H9 (cell line): ENCODE results near the gene FLCN. TPM values are rescaled to one million over a fixed set of nuclear protein-coding genes. Genes with fewer than 3 reads are reported as not detected.

Source experiments
- DNase-seq: peaks from one replicate; pipeline ENCODE4 v3.0.0-alpha.2; 2017
- H2AFZ ChIP-seq: one replicate; pipeline ENCODE4 v1.6.1; 2013; ENCODE audit warnings: mild to moderate bottlenecking, low read length, control low read depth, moderate library complexity
- H2AK5ac ChIP-seq: 2 replicates; pipeline ENCODE4 v1.6.1; 2013; ENCODE audit warnings: low read length, control low read depth, mixed read lengths; ENCODE audit not compliant: insufficient read length
- H2BK120ac ChIP-seq: one replicate; pipeline ENCODE4 v1.6.1; 2013; ENCODE audit warnings: low read depth, mild to moderate bottlenecking, low read length, control low read depth, inconsistent platforms; ENCODE audit not compliant: poor library complexity, severe bottlenecking
- H2BK12ac ChIP-seq: 2 replicates; pipeline ENCODE4 v1.6.1; 2013; ENCODE audit warnings: low read length, control low read depth, mixed read lengths, low read depth; ENCODE audit not compliant: insufficient read length
- H2BK15ac ChIP-seq: 2 replicates; pipeline ENCODE4 v1.6.1; 2013; ENCODE audit warnings: low read depth, low read length, control low read depth
- H2BK20ac ChIP-seq: one replicate; pipeline ENCODE4 v1.6.1; 2013; ENCODE audit warnings: low read depth, mild to moderate bottlenecking, low read length, control low read depth, inconsistent platforms; ENCODE audit not compliant: poor library complexity, severe bottlenecking
- H2BK5ac ChIP-seq: 2 replicates; pipeline ENCODE4 v1.6.1; 2013; ENCODE audit warnings: low read length, control low read depth, mixed read lengths; ENCODE audit not compliant: insufficient read length
- H3K14ac ChIP-seq: 2 replicates; pipeline ENCODE4 v1.6.1; 2013; ENCODE audit warnings: low read length, control low read depth; ENCODE audit not compliant: insufficient read depth
- H3K18ac ChIP-seq: 2 replicates; pipeline ENCODE4 v1.6.1; 2013; ENCODE audit warnings: low read depth, mild to moderate bottlenecking, mixed read lengths, low read length, control low read depth; ENCODE audit not compliant: insufficient read length
- H3K23ac ChIP-seq: 2 replicates; pipeline ENCODE4 v1.6.1; 2013; ENCODE audit warnings: low read length, control low read depth, mixed read lengths, low read depth; ENCODE audit not compliant: insufficient read length
- H3K23me2 ChIP-seq: 2 replicates; pipeline ENCODE4 v1.6.1; 2013; ENCODE audit warnings: low read depth, mild to moderate bottlenecking, mixed read lengths, low read length, control low read depth; ENCODE audit not compliant: insufficient read length, poor library complexity, severe bottlenecking
- H3K27ac ChIP-seq: 2 replicates; pipeline ENCODE4 v1.5.1; 2013; ENCODE audit warnings: low read length, control low read depth, mixed read lengths, low read depth; ENCODE audit not compliant: insufficient read length
- H3K27me3 ChIP-seq: 2 replicates; pipeline ENCODE4 v1.6.1; 2013; ENCODE audit warnings: low read length, control low read depth, inconsistent platforms; ENCODE audit not compliant: insufficient read depth
- H3K4ac ChIP-seq: 2 replicates; pipeline ENCODE4 v1.6.1; 2013; ENCODE audit warnings: low read depth, mild to moderate bottlenecking, control low read depth, inconsistent platforms, low read length, moderate library complexity
- H3K4me1 ChIP-seq: 2 replicates; pipeline ENCODE4 v1.6.1; 2013; ENCODE audit warnings: low read length, control low read depth, inconsistent platforms; ENCODE audit not compliant: insufficient read depth
- H3K4me2 ChIP-seq: 2 replicates; pipeline ENCODE4 v1.6.1; 2013; ENCODE audit warnings: low read length, control low read depth, mixed read lengths; ENCODE audit not compliant: insufficient read length, insufficient read depth
- H3K56ac ChIP-seq: 2 replicates; pipeline ENCODE4 v1.6.1; 2013; ENCODE audit warnings: low read depth, mild to moderate bottlenecking, mixed read lengths, low read length, control low read depth; ENCODE audit not compliant: insufficient read length
- H3K79me1 ChIP-seq: 2 replicates; pipeline ENCODE4 v1.6.1; 2013; ENCODE audit warnings: low read depth, mild to moderate bottlenecking, moderate library complexity, low read length, control low read depth, inconsistent platforms; ENCODE audit not compliant: insufficient read depth, poor library complexity, severe bottlenecking
- H3K79me2 ChIP-seq: 2 replicates; pipeline ENCODE4 v1.6.1; 2013; ENCODE audit warnings: low read length, control low read depth, inconsistent platforms; ENCODE audit not compliant: insufficient read depth
- H3K9ac ChIP-seq: 2 replicates; pipeline ENCODE4 v1.6.1; 2013; ENCODE audit warnings: low read length, control low read depth, mixed read lengths; ENCODE audit not compliant: insufficient read length; ENCODE audit errors: extremely low read depth
- H3K9me3 ChIP-seq: one replicate; pipeline ENCODE4 v1.6.1; 2013; ENCODE audit warnings: low read depth, low read length, inconsistent platforms; ENCODE audit not compliant: control insufficient read depth
- H3T11ph ChIP-seq: one replicate; pipeline ENCODE4 v1.6.1; 2013; ENCODE audit warnings: mild to moderate bottlenecking, low read length, control low read depth, inconsistent platforms
- H4K20me1 ChIP-seq: one replicate; pipeline ENCODE4 v1.6.1; 2013; ENCODE audit not compliant: control insufficient read depth, insufficient read length, insufficient read depth
- H4K5ac ChIP-seq: 2 replicates; pipeline ENCODE4 v1.6.1; 2013; ENCODE audit warnings: low read depth, mild to moderate bottlenecking, mixed read lengths, low read length, control low read depth; ENCODE audit not compliant: insufficient read length
- H4K8ac ChIP-seq: replicated peaks from 2 replicates; pipeline ENCODE4 v1.6.1; 2013; ENCODE audit warnings: low read length, control low read depth, mixed read lengths, low read depth; ENCODE audit not compliant: insufficient read length
- H4K91ac ChIP-seq: 2 replicates; pipeline ENCODE4 v1.6.1; 2013; ENCODE audit warnings: low read depth, mild to moderate bottlenecking, moderate library complexity, mixed read lengths, low read length, control low read depth; ENCODE audit not compliant: insufficient read length
- H3K27ac Mint-ChIP-seq, 3 experiments: 2 replicates in 2 of 3; 3 replicates in 1 of 3; pipeline ENCODE4 v1.8.0; 2020 to 2021; ENCODE audit warnings: mixed read lengths in 3 of 3, mild to moderate bottlenecking in 1 of 3, moderate library complexity in 1 of 3
- H3K27me3 Mint-ChIP-seq: 2 replicates; pipeline ENCODE4 v1.8.0; 2021; ENCODE audit warnings: low read depth, mild to moderate bottlenecking, moderate library complexity, mixed read lengths
- H3K36me3 Mint-ChIP-seq, 3 experiments: 2 replicates in 2 of 3; 3 replicates in 1 of 3; pipeline ENCODE4 v1.8.0; 2020 to 2021; ENCODE audit warnings: low read depth in 3 of 3, mixed read lengths in 3 of 3; ENCODE audit not compliant: insufficient read depth in 1 of 3
- H3K4me1 Mint-ChIP-seq, 2 experiments: 2 replicates each; pipeline ENCODE4 v1.8.0; 2020; ENCODE audit warnings: mixed read lengths in 2 of 2
- H3K4me3 Mint-ChIP-seq, 2 experiments: 2 replicates in 1 of 2; 3 replicates in 1 of 2; pipeline ENCODE4 v1.8.0; 2020 to 2021; ENCODE audit warnings: mild to moderate bottlenecking in 2 of 2, mixed read lengths in 2 of 2, moderate library complexity in 1 of 2
- H3K9me3 Mint-ChIP-seq, 2 experiments: 2 replicates in 1 of 2; 3 replicates in 1 of 2; pipeline ENCODE4 v1.8.0; 2020; ENCODE audit warnings: mild to moderate bottlenecking in 2 of 2, mixed read lengths in 2 of 2, moderate library complexity in 1 of 2
- WGBS: extraction: QIAGEN DNeasy Blood & Tissue Kit; methylation state at CpG from one replicate; pipeline ENCODE4 v1.1.7; 2013; ENCODE audit warnings: missing lambda C conversion rate, low lambda C conversion rate, mixed read lengths; ENCODE audit not compliant: insufficient read length; ENCODE audit errors: extremely low coverage; 5-methylcytosine and 5-hydroxymethylcytosine counted together
- total RNA-seq: library from RNA; stranded (reverse); gene quantifications from 2 replicates; pipeline ENCODE4 v1.2.1, GENCODE V29; 2021
- TF ChIP-seq, protein P1 (sequence below): fragments of 200-600 bp; sonication (generic); conservative IDR thresholded peaks from 3 replicates; pipeline ENCODE4 v1.8.0; 2021; ENCODE audit warnings: antibody characterized with exemption, mild to moderate bottlenecking

FLCN gene
- total RNA-seq, 1 experiment from 2014 or later, result 33.3 TPM

DNA sequence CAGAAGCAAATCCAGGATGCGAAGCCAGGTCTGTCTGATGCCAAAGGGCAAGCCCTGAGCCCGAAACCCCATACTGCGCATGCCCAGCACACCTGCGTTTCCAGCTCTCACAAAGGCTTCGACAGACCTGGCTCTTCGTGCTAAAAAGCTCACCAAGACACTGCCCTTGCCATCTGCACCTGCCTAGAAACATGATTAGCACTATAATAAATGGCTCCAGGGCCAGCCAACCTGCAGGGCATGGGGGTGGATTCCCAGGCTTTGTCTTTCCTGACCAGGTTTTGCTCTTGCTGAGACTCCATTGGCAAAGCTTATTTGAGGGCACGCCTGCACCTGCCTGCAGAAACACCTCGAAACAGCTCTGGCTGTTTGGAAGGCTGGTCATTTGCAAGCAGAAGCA is 16.4 kb downstream of the FLCN start:
- no peaks in the 10 kb centered on the region for H3K9me3 Mint-ChIP-seq
- H3K36me3 Mint-ChIP-seq, result peaks cover 41 to 91% (median 78%) of the 10 kb centered on the region in 3 experiments
- H4K20me1 ChIP-seq, result no peaks in the 10 kb centered on the region
- H3K4me1 ChIP-seq, result no peaks in the 10 kb centered on the region
- H3K79me2 ChIP-seq, result no peaks in the 10 kb centered on the region
- H3K27ac Mint-ChIP-seq, result peak overlapping the region in 1 of 3 experiments; percentile 81; a peak in 3 of 7 replicates
- H3K23me2 ChIP-seq, result no peaks in the 10 kb centered on the region
- H2BK15ac ChIP-seq, result no peak overlapping the region
- WGBS, result no CpG with 5 or more reads among the region's 8 CpGs
- peaks cover 0 to 6% of the 10 kb centered on the region in 2 experiments; a peak in 2 of 4 replicates for H3K4me1 Mint-ChIP-seq
- H3K23ac ChIP-seq, result no peak overlapping the region
- no peak overlapping the region for H4K8ac ChIP-seq
- H3K79me1 ChIP-seq, result no peaks in the 10 kb centered on the region
- no peak overlapping the region for H4K91ac ChIP-seq
- no peak for DNase-seq
- H3K4me2 ChIP-seq, result no peak overlapping the region
- H3K9ac ChIP-seq, result no peak overlapping the region
- H3K27me3 ChIP-seq, result no peaks in the 10 kb centered on the region
- H2BK12ac ChIP-seq, result no peak overlapping the region
- no peak overlapping the region for H2AK5ac ChIP-seq
- no peak overlapping the region for H3K27ac ChIP-seq
- H3K27me3 Mint-ChIP-seq, result no peaks in the 10 kb centered on the region
- TF ChIP-seq, protein P1, sequence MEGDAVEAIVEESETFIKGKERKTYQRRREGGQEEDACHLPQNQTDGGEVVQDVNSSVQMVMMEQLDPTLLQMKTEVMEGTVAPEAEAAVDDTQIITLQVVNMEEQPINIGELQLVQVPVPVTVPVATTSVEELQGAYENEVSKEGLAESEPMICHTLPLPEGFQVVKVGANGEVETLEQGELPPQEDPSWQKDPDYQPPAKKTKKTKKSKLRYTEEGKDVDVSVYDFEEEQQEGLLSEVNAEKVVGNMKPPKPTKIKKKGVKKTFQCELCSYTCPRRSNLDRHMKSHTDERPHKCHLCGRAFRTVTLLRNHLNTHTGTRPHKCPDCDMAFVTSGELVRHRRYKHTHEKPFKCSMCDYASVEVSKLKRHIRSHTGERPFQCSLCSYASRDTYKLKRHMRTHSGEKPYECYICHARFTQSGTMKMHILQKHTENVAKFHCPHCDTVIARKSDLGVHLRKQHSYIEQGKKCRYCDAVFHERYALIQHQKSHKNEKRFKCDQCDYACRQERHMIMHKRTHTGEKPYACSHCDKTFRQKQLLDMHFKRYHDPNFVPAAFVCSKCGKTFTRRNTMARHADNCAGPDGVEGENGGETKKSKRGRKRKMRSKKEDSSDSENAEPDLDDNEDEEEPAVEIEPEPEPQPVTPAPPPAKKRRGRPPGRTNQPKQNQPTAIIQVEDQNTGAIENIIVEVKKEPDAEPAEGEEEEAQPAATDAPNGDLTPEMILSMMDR, result no peak
- no peak overlapping the region for H2BK20ac ChIP-seq
- H2BK120ac ChIP-seq, result no peak overlapping the region
- H2BK5ac ChIP-seq, result no peak overlapping the region
- H3K18ac ChIP-seq, result no peak overlapping the region
- no peak overlapping the region for H4K5ac ChIP-seq
- H2AFZ ChIP-seq, result no peak overlapping the region
- H3T11ph ChIP-seq, result no peak overlapping the region
- H3K4me3 Mint-ChIP-seq, result no peak overlapping the region
- H3K9me3 ChIP-seq, result no peaks in the 10 kb centered on the region
- no peak overlapping the region for H3K14ac ChIP-seq
- H3K56ac ChIP-seq, result no peak overlapping the region
- H3K4ac ChIP-seq, result no peak overlapping the region
